GM21447 (cell line): ENCODE results near the gene CACNG1.

Source experiments
- ATAC-seq: cut with Tn5 transposase; IDR thresholded peaks from one replicate; pipeline ENCODE4 v1.9.1; 2021; ENCODE audit not compliant: unreplicated experiment

CACNG1 gene

GRCh38 chr17:67044016-67044772 is at the start of gene CACNG1:
TSS of gene CACNG1 (plus strand) at chr17:67044554. CDS start at chr17:67044661, 107 bp downstream.
- no peak for ATAC-seq

DNA sequence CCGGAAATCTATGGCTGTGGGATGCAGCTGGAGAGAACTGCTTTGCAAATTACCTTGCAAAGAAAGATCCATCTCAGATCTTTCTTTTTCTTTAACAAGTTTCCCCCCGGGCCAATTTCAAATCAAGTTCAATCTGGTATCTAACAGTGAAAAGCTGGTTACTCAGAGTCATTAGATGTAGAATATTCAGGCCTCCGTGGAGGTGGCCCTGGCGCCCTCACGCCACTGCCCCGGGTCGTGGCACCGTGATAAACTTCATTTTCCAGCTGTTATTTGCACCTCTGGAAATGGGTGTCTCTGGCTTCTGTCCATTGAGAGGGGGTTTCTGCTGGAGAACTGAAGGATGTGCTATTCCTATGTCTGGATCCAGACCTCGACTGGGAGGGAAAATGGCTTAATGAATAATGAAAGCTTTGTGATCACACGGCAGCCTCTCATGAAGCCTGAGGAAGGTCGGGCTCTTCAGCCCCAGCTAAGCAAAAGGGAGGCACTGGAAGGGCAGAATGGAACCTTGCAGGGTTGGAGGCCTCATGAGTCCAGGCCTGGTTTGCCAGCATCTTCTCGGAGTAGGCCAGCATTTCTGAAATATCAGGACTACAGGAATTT is 49.3 kb upstream of the CACNG1 start:
- no peak for ATAC-seq

GRCh38 chr17:66995944-66996343 is 48.4 kb upstream of the CACNG1 start:
- ATAC-seq: no peak

DNA sequence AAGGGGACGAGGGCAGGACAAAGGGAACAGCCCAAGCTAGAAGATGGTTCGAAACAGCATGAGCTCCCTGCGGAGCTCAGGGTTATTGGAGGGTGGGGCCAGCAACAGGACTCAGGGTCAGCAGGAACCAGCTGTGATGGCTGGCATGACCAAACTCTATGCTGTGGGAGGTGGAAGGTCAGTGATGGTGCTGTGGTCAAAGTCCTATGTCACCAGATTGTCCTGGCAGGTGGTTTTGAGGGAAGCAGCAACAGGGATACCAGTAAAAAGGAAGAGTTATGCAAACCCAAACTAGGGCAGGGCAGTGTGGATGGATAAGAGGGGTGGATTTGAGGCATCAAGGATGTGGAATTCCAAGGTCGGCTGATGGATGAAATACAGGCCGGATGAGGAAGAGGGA is 47.4 kb upstream of the CACNG1 start:
- no peak for ATAC-seq

DNA sequence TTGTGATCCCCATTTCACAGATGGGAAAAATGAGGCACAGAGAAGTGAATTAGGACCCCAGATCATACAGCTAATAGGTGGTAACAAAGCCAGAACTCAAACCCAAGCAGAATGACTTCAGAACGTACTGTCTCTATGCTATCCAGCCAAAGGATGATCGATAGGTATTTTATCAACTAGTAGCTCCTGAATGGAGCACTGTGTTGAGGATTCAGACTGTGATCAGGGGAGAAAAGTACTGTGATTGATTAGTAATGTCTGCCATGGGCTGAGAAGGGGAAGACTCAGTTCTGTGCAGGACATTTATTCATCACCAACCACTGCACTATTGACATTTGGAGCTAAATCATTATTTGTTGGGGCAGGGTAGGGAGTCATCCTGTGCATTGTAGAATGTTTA is 41.1 kb upstream of the CACNG1 start:
- ATAC-seq: no peak

GRCh38 chr17:67004181-67004580 is 40.2 kb upstream of the CACNG1 start:
- no peak for ATAC-seq

GRCh38 chr17:67007266-67007665 is 37.1 kb upstream of the CACNG1 start:
- ATAC-seq: no peak

DNA sequence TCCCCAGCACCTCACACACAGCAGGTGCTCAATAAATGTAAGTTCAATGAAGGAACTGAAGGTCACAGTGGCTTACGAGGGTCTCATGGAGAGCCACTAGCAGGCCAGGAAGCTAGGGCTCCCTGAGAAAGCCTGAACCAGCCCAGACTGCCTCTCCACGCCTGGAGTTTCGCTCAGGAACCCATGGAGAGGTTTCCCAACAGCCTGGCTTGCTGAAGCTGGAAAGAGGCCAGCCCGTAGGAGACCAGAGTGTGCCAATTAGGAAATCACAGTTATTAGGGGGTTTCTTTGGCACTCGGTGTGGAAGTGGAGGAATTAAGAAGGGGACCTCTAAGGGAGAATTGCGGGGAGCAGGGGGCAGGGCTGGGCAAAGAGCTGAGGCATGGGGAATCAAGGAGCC is 36.3 kb upstream of the CACNG1 start:
- no peak for ATAC-seq

DNA sequence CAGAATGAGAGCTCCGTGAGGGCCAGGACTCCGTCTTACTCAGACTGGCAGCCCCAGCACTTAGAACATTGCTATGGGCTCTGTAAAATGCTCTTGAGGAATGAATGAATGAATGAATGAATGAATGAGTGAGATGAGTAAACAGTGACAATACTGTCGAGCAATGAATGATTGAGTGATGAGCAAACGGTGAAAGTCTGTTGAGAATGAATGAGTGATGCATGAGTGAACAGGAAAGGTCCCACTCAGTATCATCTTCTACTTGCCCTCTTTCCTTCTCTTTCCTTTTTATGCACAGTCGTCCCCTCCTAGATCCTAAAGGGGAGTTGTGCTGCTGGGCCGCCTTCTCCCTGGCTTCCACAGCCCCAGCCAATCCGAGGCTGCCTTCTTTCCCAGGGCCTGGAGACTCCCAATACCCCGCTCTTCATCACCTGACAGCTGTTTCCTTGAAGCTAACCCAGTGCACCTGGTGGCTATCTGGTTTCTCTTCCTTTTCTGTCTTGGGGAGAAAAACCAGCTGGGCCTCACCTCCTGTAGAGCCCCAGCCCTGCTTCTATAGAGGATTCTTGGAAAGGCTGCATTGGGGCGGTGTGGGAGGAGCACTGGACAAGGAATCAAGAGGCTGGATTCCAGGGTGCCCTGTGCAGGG is 32.7 kb upstream of the CACNG1 start:
- no peak for ATAC-seq

GRCh38 chr17:67013891-67014290 is 30.5 kb upstream of the CACNG1 start:
- ATAC-seq: no peak

DNA sequence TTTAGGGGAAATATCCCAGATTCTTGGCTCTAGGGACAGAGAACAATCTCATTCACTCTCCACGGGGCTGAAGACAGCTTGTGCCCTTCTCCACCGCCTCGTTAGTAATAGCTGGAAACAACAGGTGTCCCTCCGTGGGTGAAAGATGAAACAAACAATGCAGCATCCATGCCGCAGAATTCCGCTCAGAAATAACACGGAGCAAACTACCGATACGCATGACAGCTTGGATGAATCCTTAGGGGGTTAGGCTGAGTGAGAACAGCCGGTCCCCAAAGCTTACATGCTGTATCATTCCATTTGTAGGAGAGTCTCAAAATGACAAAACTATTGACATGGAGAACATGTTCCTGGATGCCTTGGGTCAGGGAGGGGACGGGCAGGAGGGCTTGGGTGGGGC is 29.4 kb upstream of the CACNG1 start:
- ATAC-seq: no peak

DNA sequence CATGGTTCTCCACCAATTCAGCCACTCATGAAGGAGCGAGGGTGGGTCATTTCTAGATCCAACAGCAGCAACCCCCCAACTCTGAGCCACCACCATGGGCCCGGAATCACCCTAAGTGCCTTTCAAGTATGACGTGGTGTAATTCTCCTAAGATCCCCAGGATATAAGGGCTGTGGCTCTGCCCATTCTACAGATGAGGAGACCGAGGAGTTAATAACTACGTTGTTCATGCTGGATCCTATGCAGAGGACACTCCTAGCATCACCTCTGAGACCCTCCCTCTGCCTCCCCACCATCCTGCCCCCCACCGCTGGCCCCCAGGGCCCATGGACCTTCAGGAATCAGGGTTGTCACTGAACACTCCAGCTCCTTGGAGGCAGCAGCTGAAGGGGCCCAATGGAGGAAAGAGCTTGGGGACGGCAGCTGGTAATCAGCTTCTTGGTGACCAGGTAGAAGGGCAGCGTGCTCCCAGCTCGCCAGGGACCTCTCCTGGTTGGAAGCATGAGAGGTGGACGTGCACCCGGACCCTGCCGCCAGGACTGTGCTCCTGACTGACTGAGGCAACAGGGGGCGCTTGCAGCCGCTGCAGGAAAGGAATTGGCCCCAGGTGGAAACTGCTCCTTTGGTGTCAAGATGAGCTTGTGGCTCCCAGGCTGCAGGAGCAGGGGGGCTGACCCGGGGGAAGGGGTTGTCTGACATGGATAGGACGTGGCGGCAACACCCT is 28.2 kb upstream of the CACNG1 start:
- ATAC-seq: no peak

DNA sequence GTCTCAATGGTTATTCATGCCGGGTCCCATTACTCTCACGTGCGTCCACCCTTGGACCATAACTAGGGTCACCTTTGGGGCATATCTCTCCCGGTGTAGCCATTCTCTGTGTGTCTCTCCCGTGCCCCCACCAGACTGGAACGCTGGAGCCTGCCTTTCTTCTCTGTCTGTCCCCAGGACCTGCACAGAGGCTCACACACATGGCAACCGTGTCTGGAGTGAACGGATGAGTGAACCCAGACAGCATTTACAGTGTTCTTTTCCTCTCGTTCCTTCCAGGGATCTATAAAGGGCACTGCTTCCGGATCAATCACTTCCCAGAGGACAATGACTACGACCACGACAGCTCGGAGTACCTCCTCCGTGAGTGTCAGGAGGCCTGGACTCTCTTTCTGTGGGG is 26.4 kb upstream of the CACNG1 start:
- no peak for ATAC-seq

GRCh38 chr17:67018471-67019434 is 25.6 kb upstream of the CACNG1 start:
- ATAC-seq: no peak

- ATAC-seq: no peak
Measured at GRCh38 chr17:67019809-67020208, 24.5 kb upstream of the CACNG1 start.

DNA sequence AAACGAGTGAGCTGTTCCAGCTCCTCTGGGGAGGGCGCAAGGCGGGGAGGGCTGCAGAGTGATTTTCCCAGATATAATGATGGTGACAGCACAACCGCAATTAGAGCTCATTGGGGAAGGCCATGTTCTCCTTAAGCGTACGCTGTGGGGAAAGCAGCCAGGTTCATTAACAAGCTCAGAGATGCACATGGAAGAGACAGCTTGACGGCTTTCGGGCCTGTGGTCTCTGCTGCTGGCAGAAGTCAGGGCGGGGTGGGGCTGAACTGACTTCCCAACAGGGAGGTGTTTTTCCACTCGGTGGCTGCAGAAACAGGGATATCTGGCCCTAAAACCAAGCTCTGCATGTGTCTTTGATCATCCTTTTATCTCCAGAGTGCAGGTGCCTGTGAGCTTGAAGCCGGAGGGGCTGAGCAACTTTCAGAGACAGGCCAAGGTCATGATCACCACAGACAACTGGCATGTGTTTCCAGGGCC is 24.0 kb upstream of the CACNG1 start:
- ATAC-seq: no peak

DNA sequence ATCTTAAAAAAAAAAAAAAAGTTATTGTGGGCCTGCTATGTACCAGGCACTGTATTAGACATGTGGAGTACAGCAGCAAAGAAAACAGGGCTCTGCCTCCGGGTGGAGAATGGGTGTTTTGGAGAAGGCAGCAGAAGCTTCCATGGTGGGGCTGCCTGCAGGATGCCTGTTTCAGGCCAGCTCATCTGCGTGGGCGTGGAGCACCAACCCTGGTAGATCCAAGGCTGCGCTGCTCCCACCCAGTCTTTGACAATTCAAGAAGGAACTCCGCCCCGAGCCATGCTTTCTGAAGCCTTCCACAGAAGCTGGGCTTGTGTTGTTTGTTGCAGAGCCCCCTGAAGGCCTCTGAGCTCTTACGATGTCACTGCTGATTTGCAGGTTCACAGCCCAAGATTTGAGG is 23.2 kb upstream of the CACNG1 start:
- no peak for ATAC-seq

- ATAC-seq: no peak
Measured at GRCh38 chr17:67021743-67022450, 22.5 kb upstream of the CACNG1 start.

GRCh38 chr17:67022451-67022810 is 21.9 kb upstream of the CACNG1 start:
- ATAC-seq: no peak

- no peak for ATAC-seq
Measured at GRCh38 chr17:67024736-67025135, 19.6 kb upstream of the CACNG1 start.
